Mesothelial cell of epicardium (in vitro differentiated cells): ENCODE results near the gene ATXN1. TPM values are rescaled to one million over a fixed set of nuclear protein-coding genes. Genes with fewer than 3 reads are reported as not detected.
A peak's percentile ranks its signal among the peaks of the same experiment; 100 is the strongest.

Experiments used
- DNase-seq, 2 experiments: peaks; one replicate each; pipeline ENCODE4 v3.0.0; 2021; ENCODE audit warnings: low spot score in 2 of 2; ENCODE audit not compliant: unreplicated experiment in 2 of 2
- H3K27ac Mint-ChIP-seq: 2 replicates; pipeline ENCODE4 v1.8.0; 2021; ENCODE audit warnings: mixed read lengths
- H3K27me3 Mint-ChIP-seq: 2 replicates; pipeline ENCODE4 v1.8.0; 2021; ENCODE audit warnings: low read depth, mixed read lengths
- H3K36me3 Mint-ChIP-seq: 2 replicates; pipeline ENCODE4 v1.8.0; 2021; ENCODE audit warnings: mixed read lengths
- H3K4me1 Mint-ChIP-seq: 2 replicates; pipeline ENCODE4 v1.8.0; 2021; ENCODE audit warnings: mixed read lengths
- H3K4me3 Mint-ChIP-seq: 2 replicates; pipeline ENCODE4 v1.8.0; 2021; ENCODE audit warnings: mild to moderate bottlenecking, moderate library complexity, mixed read lengths
- H3K9me3 Mint-ChIP-seq: 2 replicates; pipeline ENCODE4 v1.8.0; 2021; ENCODE audit warnings: mixed read lengths
- total RNA-seq: library from RNA; stranded (reverse); gene quantifications from 3 replicates; pipeline ENCODE4 v1.2.1, GENCODE V29; 2021
- TF ChIP-seq, protein P1 (sequence below): fragments of 200-600 bp; sonication (generic); IDR thresholded peaks from one replicate; pipeline ENCODE4 v1.5.0; 2021; ENCODE audit warnings: antibody characterized with exemption; ENCODE audit not compliant: unreplicated experiment

Gene ATXN1
- total RNA-seq, 1 donor from 2014 or later: 59.5 TPM

DNA sequence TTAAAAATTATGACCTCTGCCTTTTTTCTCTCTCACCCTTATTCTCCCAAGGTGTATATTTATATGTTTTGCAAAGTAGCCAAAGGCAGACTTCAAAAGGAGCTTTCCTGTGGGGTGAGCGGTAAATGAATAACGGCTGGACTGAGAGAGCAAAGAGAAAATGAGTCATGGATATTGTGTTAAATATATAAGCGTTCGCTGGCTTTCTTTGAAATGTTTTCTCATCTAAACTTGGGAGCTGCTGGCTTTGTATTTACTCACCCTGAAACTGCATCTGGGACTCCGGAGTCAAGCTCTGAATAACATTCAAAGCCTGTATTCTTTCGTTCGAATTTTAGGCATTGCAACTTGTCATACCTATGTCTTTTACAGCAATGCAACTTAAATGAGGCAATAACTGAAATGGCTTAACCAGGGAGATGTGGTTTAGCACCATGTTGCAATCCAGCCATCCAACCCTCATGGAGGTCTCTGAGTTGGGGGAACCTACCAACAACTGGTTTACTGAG, 32.0 kb downstream of the ATXN1 start:
- no peak for DNase-seq
- peaks cover 55% of the 10 kb centered on the region for H3K4me1 Mint-ChIP-seq
- TF ChIP-seq, protein P1, sequence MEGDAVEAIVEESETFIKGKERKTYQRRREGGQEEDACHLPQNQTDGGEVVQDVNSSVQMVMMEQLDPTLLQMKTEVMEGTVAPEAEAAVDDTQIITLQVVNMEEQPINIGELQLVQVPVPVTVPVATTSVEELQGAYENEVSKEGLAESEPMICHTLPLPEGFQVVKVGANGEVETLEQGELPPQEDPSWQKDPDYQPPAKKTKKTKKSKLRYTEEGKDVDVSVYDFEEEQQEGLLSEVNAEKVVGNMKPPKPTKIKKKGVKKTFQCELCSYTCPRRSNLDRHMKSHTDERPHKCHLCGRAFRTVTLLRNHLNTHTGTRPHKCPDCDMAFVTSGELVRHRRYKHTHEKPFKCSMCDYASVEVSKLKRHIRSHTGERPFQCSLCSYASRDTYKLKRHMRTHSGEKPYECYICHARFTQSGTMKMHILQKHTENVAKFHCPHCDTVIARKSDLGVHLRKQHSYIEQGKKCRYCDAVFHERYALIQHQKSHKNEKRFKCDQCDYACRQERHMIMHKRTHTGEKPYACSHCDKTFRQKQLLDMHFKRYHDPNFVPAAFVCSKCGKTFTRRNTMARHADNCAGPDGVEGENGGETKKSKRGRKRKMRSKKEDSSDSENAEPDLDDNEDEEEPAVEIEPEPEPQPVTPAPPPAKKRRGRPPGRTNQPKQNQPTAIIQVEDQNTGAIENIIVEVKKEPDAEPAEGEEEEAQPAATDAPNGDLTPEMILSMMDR: no peak
- peaks cover 3% of the 10 kb centered on the region for H3K36me3 Mint-ChIP-seq
- no peaks in the 10 kb centered on the region for H3K27me3 Mint-ChIP-seq
- no peaks in the 10 kb centered on the region for H3K9me3 Mint-ChIP-seq
- peak overlapping the region; percentile 36 for H3K27ac Mint-ChIP-seq
- H3K4me3 Mint-ChIP-seq: no peak overlapping the region

DNA sequence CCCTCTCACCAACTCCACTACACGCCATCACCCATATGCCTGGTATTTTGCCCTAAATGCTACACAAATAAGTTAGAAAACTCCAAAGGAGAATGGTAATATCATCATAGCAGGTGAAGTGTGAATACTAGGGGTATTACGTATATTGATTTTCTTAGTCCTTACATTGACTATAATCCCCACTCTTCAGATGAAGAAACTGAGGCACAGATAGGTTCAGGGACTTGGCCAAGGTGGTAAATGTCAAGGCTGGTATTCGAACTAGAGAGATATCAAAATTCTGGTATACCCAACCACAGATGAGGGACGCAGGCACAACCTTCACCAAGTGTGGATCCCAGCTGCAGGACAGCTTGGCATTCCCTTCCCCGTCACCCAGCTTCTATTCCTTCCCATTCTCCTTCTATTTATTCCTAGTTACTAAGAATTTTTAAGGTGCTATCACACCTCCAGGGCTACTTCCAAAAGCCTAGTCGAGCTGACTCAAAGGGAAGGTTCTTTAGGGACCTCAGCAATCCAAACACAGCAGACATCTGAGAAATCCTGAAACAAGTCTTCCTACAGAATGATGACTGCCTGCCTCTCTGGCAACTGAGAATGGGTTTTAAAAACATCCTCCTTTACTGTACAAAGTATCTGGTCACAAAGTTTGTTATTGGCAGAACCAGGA, 32.6 kb downstream of the ATXN1 start:
- peaks cover 61% of the 10 kb centered on the region for H3K4me1 Mint-ChIP-seq
- TF ChIP-seq, protein P1: no peak
- H3K9me3 Mint-ChIP-seq: no peaks in the 10 kb centered on the region
- H3K27ac Mint-ChIP-seq: peak overlapping the region; percentile 35
- no peak overlapping the region for H3K4me3 Mint-ChIP-seq
- no peaks in the 10 kb centered on the region for H3K27me3 Mint-ChIP-seq
- DNase-seq: no peak
- no peaks in the 10 kb centered on the region for H3K36me3 Mint-ChIP-seq

DNA sequence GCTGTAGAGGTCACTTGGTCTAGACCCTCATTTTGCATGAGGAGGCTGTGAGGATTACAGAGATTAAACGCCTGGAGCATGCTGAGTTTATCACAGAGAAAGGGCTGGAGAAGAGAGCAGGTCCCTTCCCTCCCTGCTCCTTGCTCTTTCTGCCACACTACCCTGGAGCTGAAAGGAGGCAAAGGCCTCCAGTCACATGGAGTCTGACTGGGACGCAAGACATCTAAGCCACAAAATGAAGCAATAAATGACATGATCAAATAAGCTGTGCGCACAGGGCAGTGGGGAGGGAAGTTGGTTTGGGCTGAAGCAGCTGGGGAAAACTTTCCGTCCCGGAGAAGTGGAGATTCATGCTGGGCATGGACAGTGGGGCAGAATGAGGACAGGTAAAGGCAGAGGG, 33.3 kb downstream of the ATXN1 start:
- no peaks in the 10 kb centered on the region for H3K27me3 Mint-ChIP-seq
- H3K36me3 Mint-ChIP-seq: no peaks in the 10 kb centered on the region
- no peak overlapping the region for H3K27ac Mint-ChIP-seq
- no peak overlapping the region for H3K4me3 Mint-ChIP-seq
- DNase-seq: no peak
- peaks cover 66% of the 10 kb centered on the region for H3K4me1 Mint-ChIP-seq
- H3K9me3 Mint-ChIP-seq: no peaks in the 10 kb centered on the region
- TF ChIP-seq, protein P1: no peak

DNA sequence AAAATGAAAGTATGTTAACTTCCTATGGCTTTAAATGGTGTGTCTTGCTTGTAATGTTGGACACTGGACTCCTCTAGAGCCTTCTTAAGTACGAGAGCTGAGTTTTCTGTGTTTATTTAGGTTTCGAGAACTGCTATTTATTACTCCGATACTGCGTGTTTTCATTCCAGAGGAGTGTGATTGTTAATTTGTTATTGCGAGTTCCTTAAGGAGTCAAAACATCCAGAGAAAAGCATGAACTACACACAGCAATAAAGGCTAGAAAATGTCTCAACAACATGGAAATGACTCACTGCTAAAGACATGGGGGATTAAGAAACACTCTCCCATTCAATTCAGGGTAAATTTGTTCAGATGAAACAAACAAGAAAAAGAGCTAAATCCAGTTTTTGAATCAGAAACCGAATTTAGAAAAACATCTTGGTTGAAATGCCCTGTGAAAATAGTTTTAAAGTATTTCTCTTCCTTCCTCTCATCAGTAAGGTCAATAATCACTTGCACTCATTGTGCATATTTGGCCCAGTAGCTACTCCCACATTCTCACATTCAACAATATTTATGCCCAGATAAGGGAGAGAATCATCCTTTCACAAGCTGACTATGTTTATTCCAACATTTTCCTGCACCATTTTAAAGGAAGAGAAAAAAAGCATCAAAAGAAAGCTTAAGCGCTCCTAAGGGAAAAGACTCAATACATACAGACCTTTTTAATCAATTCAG, 36.0 kb downstream of the ATXN1 start:
- no peak for DNase-seq
- Mint-ChIP-seq H3K4me3 (no peak overlapping the region), H3K27me3 (no peaks in the 10 kb centered on the region), H3K27ac (peak overlapping the region; percentile 89), H3K9me3 (no peaks in the 10 kb centered on the region), H3K4me1 (peaks cover 70% of the 10 kb centered on the region), H3K36me3 (no peaks in the 10 kb centered on the region)
- TF ChIP-seq, protein P1: no peak

DNA sequence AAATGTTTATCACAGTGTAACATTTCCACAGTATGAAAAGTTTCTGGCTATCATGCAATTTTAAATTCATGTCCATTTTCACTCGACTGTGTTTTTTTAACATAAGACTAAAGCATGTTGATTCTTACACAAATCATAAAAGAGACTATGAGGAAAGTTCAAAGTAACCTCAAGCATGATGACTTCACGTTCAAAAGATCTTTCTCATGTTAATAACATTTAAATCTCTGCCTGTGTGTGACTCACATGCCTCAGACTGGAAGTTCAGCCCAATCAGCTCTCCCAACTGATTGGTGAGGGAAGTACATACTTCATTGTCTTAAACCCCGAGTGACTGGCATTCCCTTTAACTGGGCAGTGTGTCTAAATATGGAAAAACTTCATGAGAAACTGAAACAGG, 37.4 kb downstream of the ATXN1 start:
- TF ChIP-seq, protein P1: no peak
- no peak for DNase-seq
- H3K27me3 Mint-ChIP-seq: no peaks in the 10 kb centered on the region
- H3K36me3 Mint-ChIP-seq: no peaks in the 10 kb centered on the region
- H3K4me1 Mint-ChIP-seq: peaks cover 66% of the 10 kb centered on the region
- H3K9me3 Mint-ChIP-seq: no peaks in the 10 kb centered on the region
- peak overlapping the region; percentile 12 for H3K4me3 Mint-ChIP-seq
- peak overlapping the region; percentile 98 for H3K27ac Mint-ChIP-seq
